Parietal lobe (tissue), 1 donor: ENCODE results near the gene IGSF8. TPM values are rescaled to one million over a fixed set of nuclear protein-coding genes. Genes with fewer than 3 reads are reported as not detected.

ENCODE experiments used
- total RNA-seq: library from RNA; depleted of rRNA; stranded (reverse); fragments of >200 nt; gene quantifications from one replicate; pipeline ENCODE4 v1.2.3, GENCODE V29; 2014

Gene IGSF8, protein sequence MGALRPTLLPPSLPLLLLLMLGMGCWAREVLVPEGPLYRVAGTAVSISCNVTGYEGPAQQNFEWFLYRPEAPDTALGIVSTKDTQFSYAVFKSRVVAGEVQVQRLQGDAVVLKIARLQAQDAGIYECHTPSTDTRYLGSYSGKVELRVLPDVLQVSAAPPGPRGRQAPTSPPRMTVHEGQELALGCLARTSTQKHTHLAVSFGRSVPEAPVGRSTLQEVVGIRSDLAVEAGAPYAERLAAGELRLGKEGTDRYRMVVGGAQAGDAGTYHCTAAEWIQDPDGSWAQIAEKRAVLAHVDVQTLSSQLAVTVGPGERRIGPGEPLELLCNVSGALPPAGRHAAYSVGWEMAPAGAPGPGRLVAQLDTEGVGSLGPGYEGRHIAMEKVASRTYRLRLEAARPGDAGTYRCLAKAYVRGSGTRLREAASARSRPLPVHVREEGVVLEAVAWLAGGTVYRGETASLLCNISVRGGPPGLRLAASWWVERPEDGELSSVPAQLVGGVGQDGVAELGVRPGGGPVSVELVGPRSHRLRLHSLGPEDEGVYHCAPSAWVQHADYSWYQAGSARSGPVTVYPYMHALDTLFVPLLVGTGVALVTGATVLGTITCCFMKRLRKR
- total RNA-seq, result 54.8 TPM

DNA sequence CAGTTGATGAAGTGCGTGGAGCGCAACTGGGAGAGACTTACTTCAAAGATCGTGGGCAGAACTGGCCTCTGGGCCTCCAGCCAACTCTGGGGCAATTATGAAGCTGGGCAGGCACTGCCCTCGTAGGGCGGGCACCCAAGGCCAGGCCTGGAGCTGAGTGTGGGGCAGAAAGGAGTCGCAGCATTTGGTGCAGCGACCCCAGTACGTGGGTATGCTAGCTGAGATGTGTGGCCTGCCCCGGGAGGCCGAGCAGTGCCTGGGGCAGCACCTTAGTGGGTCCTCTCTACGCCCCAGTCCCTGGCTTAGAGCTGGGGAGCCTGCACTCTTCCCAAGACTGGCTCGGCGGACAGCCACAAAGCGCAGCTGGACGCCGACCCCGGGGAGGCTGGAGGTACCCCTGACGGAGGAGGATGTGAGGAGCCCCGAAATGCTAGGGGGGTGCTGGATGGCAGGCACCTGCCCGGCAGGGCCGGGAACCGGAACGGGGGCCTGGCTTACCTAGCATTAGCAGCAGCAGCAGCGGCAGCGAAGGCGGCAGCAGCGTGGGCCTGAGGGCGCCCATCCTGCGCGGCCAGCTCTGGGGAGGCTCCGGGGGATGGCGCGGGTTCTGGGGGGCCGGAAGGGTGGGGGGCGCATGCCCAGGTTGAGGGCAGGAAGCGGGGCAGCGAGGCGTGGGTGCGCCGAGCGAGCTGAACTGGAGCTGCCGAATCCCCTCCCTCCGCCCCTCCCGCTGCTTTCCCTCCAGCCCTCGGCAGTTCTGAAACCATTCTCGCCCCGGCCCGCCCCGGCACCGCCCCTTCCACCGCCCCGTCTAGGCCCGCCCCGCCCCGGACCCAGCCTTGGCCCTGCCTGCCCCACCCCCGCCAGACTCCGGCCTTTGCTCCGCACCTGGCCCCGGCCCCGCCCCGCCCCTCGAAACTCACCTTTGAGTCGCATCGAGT is at the start of gene IGSF8:
TSS of gene IGSF8 (minus strand) at position 709 of the 941 bp plus-strand sequence. CDS start at position 562, 147 bp downstream.

DNA sequence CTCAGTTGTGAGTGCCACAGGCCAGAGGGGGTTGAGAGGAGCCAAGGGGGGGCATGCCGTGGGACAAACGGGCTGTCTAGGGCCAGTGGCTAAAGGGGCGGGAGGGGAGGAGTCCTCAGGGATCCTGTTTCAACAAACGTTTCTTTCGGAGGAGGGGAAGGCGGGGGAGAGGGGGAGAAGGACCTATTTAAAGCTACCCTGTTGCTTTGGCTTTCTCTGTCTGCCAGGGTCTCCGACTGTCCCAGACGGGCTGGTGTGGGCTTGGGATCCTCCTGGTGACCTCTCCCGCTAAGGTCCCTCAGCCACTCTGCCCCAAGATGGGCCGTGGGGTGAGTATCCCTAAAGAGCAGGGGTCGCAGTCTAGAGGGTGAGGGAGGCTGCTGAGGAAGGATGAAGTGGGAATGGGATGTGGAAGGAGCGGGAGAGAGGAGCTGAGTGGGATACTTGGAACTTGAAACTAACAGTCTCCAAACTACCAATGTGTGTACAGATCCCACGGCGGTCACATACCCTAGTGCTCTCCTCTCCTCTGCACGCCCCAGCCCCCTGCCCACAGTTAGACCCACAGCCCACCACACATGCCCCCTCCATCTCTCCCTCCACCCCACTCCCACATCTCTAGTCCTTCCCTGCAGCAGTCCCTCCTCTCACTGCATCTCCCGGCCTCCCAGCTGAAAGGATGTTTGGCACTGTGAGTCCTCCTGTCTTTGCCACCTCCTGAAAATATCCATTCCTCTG is 17.3 kb upstream of the IGSF8 start, which contains the start of gene ATP1A2:
TSS of gene ATP1A2 (plus strand) at position 215 of the 738 bp plus-strand sequence. CDS start at position 318, 103 bp downstream.

DNA sequence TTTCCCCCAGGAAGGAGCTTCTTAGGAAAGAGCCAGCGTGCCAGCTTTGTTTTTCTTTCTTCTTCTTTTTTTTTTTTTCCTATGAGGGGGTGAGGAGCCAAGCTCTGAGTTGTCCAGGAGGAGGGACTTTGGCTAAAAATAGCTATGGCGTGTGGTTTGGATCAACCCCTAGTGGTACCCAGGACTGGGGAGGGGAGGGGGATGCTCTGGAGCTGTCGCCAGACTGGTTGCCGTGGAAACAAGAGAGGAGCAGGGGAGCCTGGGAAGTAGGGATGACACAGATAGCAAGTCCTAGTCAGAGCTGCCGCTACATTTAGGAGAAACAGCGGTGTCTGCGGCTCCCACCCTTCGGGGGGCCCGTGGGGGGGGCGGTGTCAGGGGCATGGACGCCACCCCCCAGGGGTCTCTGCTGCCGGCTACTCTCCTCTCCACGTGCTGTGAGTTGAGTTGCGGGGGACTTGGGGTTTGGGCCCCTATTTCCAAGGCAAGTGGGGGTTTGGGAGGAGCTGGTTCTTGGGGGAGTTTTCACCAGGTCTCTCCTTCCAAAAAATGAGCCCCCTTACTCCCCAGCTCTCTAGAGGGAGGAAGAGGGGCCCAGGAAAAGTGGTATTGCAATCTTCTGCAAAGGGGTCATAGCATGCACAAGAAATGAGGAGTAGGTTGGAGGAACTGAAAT is 17.0 kb downstream of the IGSF8 start, which contains the start of gene KCNJ9:
TSS of gene KCNJ9 (plus strand) at position 278 of the 676 bp plus-strand sequence. CDS start 2,493 bp downstream, outside the sequence.

DNA sequence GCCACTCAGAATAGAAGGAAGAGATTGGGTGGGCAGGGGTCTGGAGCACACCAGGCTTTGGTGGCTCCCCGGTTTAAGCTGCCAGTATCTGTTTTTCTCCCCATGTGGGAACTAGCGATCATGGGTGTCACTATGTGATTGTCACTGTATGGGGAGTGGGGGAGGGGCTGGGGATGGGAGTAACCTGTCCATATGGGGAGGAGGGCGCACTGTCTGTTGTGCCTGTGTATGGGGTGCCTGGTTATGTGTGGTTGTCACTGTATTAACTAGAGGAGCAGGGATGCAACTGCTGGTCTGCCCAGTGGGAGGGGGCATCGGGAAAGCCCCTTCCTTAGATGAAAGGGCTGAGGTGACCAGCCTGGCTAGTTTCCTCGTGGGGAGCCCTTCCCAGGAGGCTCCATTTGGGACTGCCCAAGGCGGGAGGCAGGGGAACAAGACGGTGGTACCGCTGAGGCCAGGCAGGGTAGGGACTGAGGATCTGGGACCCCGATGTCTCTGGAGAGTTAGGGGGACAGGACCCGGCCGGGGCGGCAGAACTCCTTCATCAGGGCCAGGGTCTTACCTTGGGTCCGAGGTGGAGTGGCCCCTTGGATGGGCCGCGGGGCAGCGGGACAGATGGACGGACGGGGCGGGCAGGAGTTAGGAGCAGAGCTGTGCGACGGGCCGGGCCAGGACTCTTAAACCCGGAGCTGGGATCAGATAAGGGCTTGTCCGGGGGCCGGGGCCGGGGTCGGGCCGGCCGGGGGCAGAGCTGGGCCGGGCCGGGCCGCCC is 28.8 kb downstream of the IGSF8 start, which contains the start of gene KCNJ10:
TSS of gene KCNJ10 (minus strand) at position 701 of the 772 bp plus-strand sequence. CDS start 27,628 bp downstream, outside the sequence.

Other genes starting within 250 kb of the IGSF8 start
- gene VSIG8, start 236.0 kb downstream of the IGSF8 start, total RNA-seq, result 0.31 TPM
- gene CFAP45, start 198.5 kb downstream of the IGSF8 start, total RNA-seq, result 0.63 TPM
- 16.9 TPM for gene TAGLN2, start 173.1 kb downstream of the IGSF8 start, total RNA-seq
- gene IGSF9, start 153.0 kb downstream of the IGSF8 start, total RNA-seq, result 10.6 TPM
- gene SLAMF9, start 144.4 kb downstream of the IGSF8 start, total RNA-seq, result not detected
- gene PIGM, start 66.6 kb downstream of the IGSF8 start, total RNA-seq, result 9.7 TPM
- gene KCNJ10, start 28.5 kb downstream of the IGSF8 start, total RNA-seq, result 3.4 TPM
- 14.7 TPM for gene KCNJ9, start 17.1 kb downstream of the IGSF8 start, total RNA-seq
- 61.7 TPM for gene ATP1A2, start 17.1 kb upstream of the IGSF8 start, total RNA-seq
- gene ATP1A4, start 53.0 kb upstream of the IGSF8 start, total RNA-seq, result 0.31 TPM
- 1.9 TPM for gene CASQ1, start 92.0 kb upstream of the IGSF8 start, total RNA-seq
- 146 TPM for gene PEA15, start 106.8 kb upstream of the IGSF8 start, total RNA-seq
- gene DCAF8, start 163.9 kb upstream of the IGSF8 start, total RNA-seq, result 153 TPM
- 36.3 TPM for gene PEX19, start 186.5 kb upstream of the IGSF8 start, total RNA-seq
- 182 TPM for gene COPA, start 244.6 kb upstream of the IGSF8 start, total RNA-seq
- 47.9 TPM for gene NCSTN, start 244.8 kb upstream of the IGSF8 start, total RNA-seq